Hepatocyte (in vitro differentiated cells): ENCODE data around the gene ABCA1.

Source experiments
- CTCF ChIP-seq: fragments of 200-600 bp; sonication (generic); IDR thresholded peaks from 2 replicates; pipeline ENCODE4 v1.5.1; 2016; ENCODE audit warnings: antibody characterized with exemption, mild to moderate bottlenecking; ENCODE audit not compliant: poor library complexity
- EZH2 ChIP-seq: fragments of 200-600 bp; sonication (generic); IDR thresholded peaks from 2 replicates; pipeline ENCODE4 v1.6.1; 2016; ENCODE audit warnings: antibody characterized with exemption, mild to moderate bottlenecking, borderline replicate concordance
- EZH2phosphoT487 ChIP-seq: fragments of 200-600 bp; sonication (generic); IDR thresholded peaks from one replicate; pipeline ENCODE4 v1.6.1; 2018; ENCODE audit warnings: antibody characterized with exemption, mild to moderate bottlenecking, low read depth, moderate library complexity; ENCODE audit not compliant: unreplicated experiment, severe bottlenecking

GRCh38 chr9:104780796-104781395 lies 147.1 kb downstream of the ABCA1 start:
- TF ChIP-seq CTCF (peak; percentile 46), EZH2 (no peak), EZH2phosphoT487 (no peak)
